K562 (cell line): ENCODE results near the gene FGFRL1. TPM values are rescaled to one million over a fixed set of nuclear protein-coding genes. Genes with fewer than 3 reads are reported as not detected.

ENCODE experiments used
- ATAC-seq: fragments of 200-7000 bp; cut with Tn5 transposase; 3 replicates; pipeline ENCODE4 v1.9.1; 2020; ENCODE audit warnings: moderate library complexity
- BruUV-seq: library from RNA; stranded (reverse); fragments of 400-500 nt; replicated peaks from 2 replicates; lab custom pipeline; 2021; lab: Mats Ljungman, UMichigan
- CTCF ChIA-PET: fragments of 300-600 bp; formaldehyde crosslinking; extraction: SDS; loops from one replicate; lab custom pipeline; 2021; ENCODE audit warnings: low intra/inter-chr PET ratio; lab: Yijun Ruan, JAX
- POLR2A ChIA-PET: fragments of 300-600, 350-650 bp; sonication (Branson Sonifier 250); formaldehyde crosslinking; extraction: SDS; loops from one replicate; lab custom pipeline; 2021; ENCODE audit warnings: antibody characterized with exemption, inconsistent platforms; lab: Yijun Ruan, JAX
- DNase-seq, 4 experiments: peaks; one replicate each; pipeline versions ENCODE4 v3.0.0 to v3.0.0-alpha.2; 2011 to 2018; ENCODE audit warnings: low spot score in 3 of 4, mixed read lengths in 3 of 4; ENCODE audit errors: extremely low read depth in 1 of 4
- FAIRE-seq: peaks from 2 replicates; lab custom pipeline; 2011; peaks lifted over from hg19 to GRCh38; lab: Jason Lieb, UNC
- H2AFZ ChIP-seq: 2 replicates; pipeline ENCODE4 v1.6.0; 2011; ENCODE audit warnings: low read depth, low read length, control low read depth, inconsistent platforms
- H3K27ac ChIP-seq: fragments of 200-600 bp; 3 replicates; pipeline ENCODE4 v1.8.0; 2011; ENCODE audit warnings: low read depth, mild to moderate bottlenecking, control low read depth, inconsistent platforms, low read length, moderate library complexity, mixed read lengths; ENCODE audit errors: extremely low read depth
- H3K27me3 ChIP-seq, 2 experiments: fragments of 300-600 bp in 1 of 2; 2 replicates in 1 of 2; 3 replicates in 1 of 2; pipeline versions ENCODE4 v1.6.0 to v1.8.0; 2011; ENCODE audit warnings: inconsistent platforms in 2 of 2, low read length in 2 of 2, mild to moderate bottlenecking in 1 of 2, mixed read lengths in 1 of 2, moderate library complexity in 1 of 2; ENCODE audit not compliant: control insufficient read depth in 2 of 2, insufficient read depth in 2 of 2
- H3K36me3 ChIP-seq: fragments of 300-600 bp; 3 replicates; pipeline ENCODE4 v1.8.0; 2011; ENCODE audit warnings: mild to moderate bottlenecking, low read length, inconsistent platforms; ENCODE audit not compliant: control insufficient read depth, insufficient read depth
- H3K4me1 ChIP-seq, 2 experiments: fragments of 200-600 bp in 1 of 2; replicated peaks in 1 of 2; 2 replicates in 1 of 2; 3 replicates in 1 of 2; pipeline versions ENCODE4 v1.5.1 to v1.8.0; 2011; ENCODE audit warnings: inconsistent platforms in 2 of 2, low read length in 2 of 2, mild to moderate bottlenecking in 1 of 2, mixed read lengths in 1 of 2, moderate library complexity in 1 of 2; ENCODE audit not compliant: control insufficient read depth in 2 of 2, insufficient read depth in 2 of 2
- H3K4me2 ChIP-seq: 2 replicates; pipeline ENCODE4 v1.6.1; 2011; ENCODE audit warnings: low read length, control low read depth, inconsistent platforms, mixed read lengths; ENCODE audit not compliant: insufficient read depth
- H3K4me3 ChIP-seq: fragments of 200-600 bp; sonication (generic), shearing (Covaris generic); 2 replicates; pipeline ENCODE4 v1.5.1; 2016; ENCODE audit warnings: control low read depth, inconsistent platforms
- H3K79me2 ChIP-seq: fragments of 200-600 bp; 3 replicates; pipeline ENCODE4 v1.8.0; 2011; ENCODE audit warnings: low read length, inconsistent platforms; ENCODE audit not compliant: control insufficient read depth, insufficient read depth
- H3K9ac ChIP-seq, 2 experiments: 2 replicates each; pipeline versions ENCODE4 v1.6.0 to v1.6.1; 2011; ENCODE audit warnings: low read depth in 2 of 2, low read length in 2 of 2, control low read depth in 1 of 2, inconsistent platforms in 1 of 2, mild to moderate bottlenecking in 1 of 2, mixed read lengths in 1 of 2; ENCODE audit not compliant: insufficient read depth in 1 of 2
- H3K9me1 ChIP-seq: one replicate; pipeline ENCODE4 v1.6.0; 2011; ENCODE audit warnings: inconsistent platforms, mild to moderate bottlenecking, low read length, moderate library complexity; ENCODE audit not compliant: control insufficient read depth, insufficient read depth
- H3K9me3 ChIP-seq: replicated peaks from 2 replicates; pipeline ENCODE4 v1.5.1; 2011; ENCODE audit warnings: low read depth, low read length, inconsistent platforms; ENCODE audit not compliant: control insufficient read depth, insufficient read depth
- H4K20me1 ChIP-seq: replicated peaks from 2 replicates; pipeline ENCODE4 v1.6.1; 2011; ENCODE audit warnings: low read length, inconsistent platforms, mixed read lengths; ENCODE audit not compliant: control insufficient read depth, insufficient read depth
- CREB1 ChIP-seq, 2 experiments: sonication (generic) in 1 of 2; formaldehyde crosslinking in 1 of 2; IDR thresholded peaks; 2 replicates each; pipeline versions ENCODE4 v1.6.1 to v1.8.0; 2012 to 2022; ENCODE audit warnings: inconsistent platforms in 1 of 2, mild to moderate bottlenecking in 1 of 2, missing genetic modification reagents in 1 of 2, moderate library complexity in 1 of 2
- DPF2 ChIP-seq: fragments of 450-650 bp; IDR thresholded peaks from 2 replicates; pipeline ENCODE4 v1.6.1; 2016
- E2F6 ChIP-seq, 2 experiments: IDR thresholded peaks; 2 replicates each; pipeline ENCODE4 v1.6.1; 2011; ENCODE audit warnings: borderline replicate concordance in 1 of 2, control low read depth in 1 of 2, low read depth in 1 of 2, low read length in 1 of 2, mild to moderate bottlenecking in 1 of 2, mixed read lengths in 1 of 2, moderate library complexity in 1 of 2; ENCODE audit not compliant: insufficient read depth in 1 of 2, insufficient read length in 1 of 2, poor library complexity in 1 of 2, severe bottlenecking in 1 of 2; ENCODE audit errors: extremely low read depth in 1 of 2
- ESRRA ChIP-seq: fragments of 450-650 bp; IDR thresholded peaks from 2 replicates; pipeline ENCODE4 v1.6.1; 2014; ENCODE audit warnings: low read depth, mild to moderate bottlenecking, moderate library complexity, borderline replicate concordance
- POLR2G ChIP-seq: fragments of 200-400 bp; formaldehyde crosslinking; IDR thresholded peaks from 2 replicates; pipeline ENCODE4 v1.6.1; 2017; ENCODE audit warnings: low read depth, mild to moderate bottlenecking, antibody characterized with exemption, low read length, moderate library complexity
- RBM22 ChIP-seq: fragments of 200-400 bp; formaldehyde crosslinking; IDR thresholded peaks from 2 replicates; pipeline ENCODE4 v1.6.1; 2018; ENCODE audit warnings: low read length, low read depth; ENCODE audit not compliant: poor library complexity, severe bottlenecking
- WGBS: fragments of 100-300 bp; shearing (Covaris generic); methylation state at CpG from one replicate; pipeline ENCODE4 v1.1.6; 2016; ENCODE audit warnings: low coverage, mixed read lengths; ENCODE audit not compliant: insufficient coverage; ENCODE audit errors: missing lambda C conversion rate; 5-methylcytosine and 5-hydroxymethylcytosine counted together
- in situ Hi-C: fragments of 300-500 bp; cut with MboI; formaldehyde crosslinking; loops from 4 replicates; pipeline ENCODE4 v1.15.0; 2018; ENCODE audit warnings: inconsistent platforms, mixed read lengths
- intact Hi-C: fragments of 100-400 bp; cut with micrococcal nuclease; formaldehyde crosslinking; loops from 2 replicates; pipeline ENCODE4 v1.14.2; 2022
- polyA plus RNA-seq, 8 experiments: library from polyadenylated mRNA; depleted of rRNA in 4 of 8; stranded (reverse) in 5 of 8; unstranded in 3 of 8; fragments of >200 nt; fragmentation: Nextera tagmentation in 2 of 8; fragmentation: Illumina TruSeq in 1 of 8; extraction: Ambion mirVana in 2 of 8; extraction: Trizol in 1 of 8; gene quantifications; 2 replicates each; pipeline versions ENCODE4 v1.2.1 to v1.2.3, GENCODE V29; 2011 to 2014; ENCODE audit warnings: inconsistent platforms in 1 of 8, missing spikeins in 1 of 8
- total RNA-seq, 7 experiments: library from RNA; depleted of rRNA in 6 of 7; stranded (reverse); fragments of >200 nt in 6 of 7; fragmentation: Illumina TruSeq in 2 of 7; extraction: Trizol in 2 of 7; gene quantifications; 2 replicates each; pipeline versions ENCODE4 v1.2.1 to v1.2.3, GENCODE V29; 2011 to 2021; ENCODE audit warnings: low replicate concordance in 1 of 7
- TF ChIP-seq, protein P1 (sequence below): sonication (generic); formaldehyde crosslinking; IDR thresholded peaks from 2 replicates; pipeline ENCODE4 v1.9.0; 2022; ENCODE audit warnings: mild to moderate bottlenecking, missing genetic modification reagents
- TF ChIP-seq, protein P2 (sequence below): sonication (generic); formaldehyde crosslinking; IDR thresholded peaks from 2 replicates; pipeline ENCODE4 v1.8.1; 2023; ENCODE audit warnings: mild to moderate bottlenecking, missing genetic modification reagents

The FGFRL1 gene
- total and polyA plus RNA-seq, 9 of the 15 experiments (the other 6 are each of a cell fraction or from before 2014, with no cell fraction given) = 0.34 to 49.9 (median 14.6) TPM

DNA sequence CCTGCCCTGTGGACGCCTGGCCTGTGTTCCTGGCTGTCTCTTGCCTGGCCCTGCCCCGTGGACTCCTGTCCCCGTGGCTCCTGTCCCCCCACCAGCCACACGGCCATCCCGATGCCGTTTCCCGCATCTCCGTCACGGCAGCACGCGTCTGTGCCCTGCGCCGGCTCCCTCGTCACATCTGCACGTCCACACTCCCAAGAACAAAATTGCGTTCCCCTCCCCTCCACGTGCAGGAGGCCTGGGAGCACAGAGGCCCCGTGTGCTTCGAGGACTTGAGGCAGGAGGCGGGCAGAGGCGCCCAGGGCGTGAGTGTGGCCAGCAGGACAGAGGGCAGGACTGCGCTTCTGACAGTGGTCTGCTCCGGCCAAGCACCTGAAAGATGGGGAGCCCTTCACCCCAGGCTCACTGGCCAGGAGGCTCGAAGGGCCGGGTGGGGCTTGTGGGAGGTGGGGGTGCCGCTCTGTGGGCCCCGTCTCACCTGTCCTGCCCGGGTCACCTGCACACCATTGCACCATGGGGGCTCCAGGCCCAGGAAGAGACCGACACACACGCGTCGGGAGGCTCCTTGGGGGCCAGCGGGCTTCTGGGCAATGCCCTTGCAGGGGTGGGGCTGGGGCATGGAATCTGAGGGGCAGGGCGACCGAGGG, 17.3 kb downstream of the FGFRL1 start:
- ChIA-PET POLR2A (interaction anchor here (0.7 kb wide), 1 partner anchor 315 kb away, joined by 3 read pairs; no protein-coding TSS in a partner anchor), CTCF (no interaction called here)
- 0 out of 5 replicates have a peak, but pooled peaks cover 0 to 6% of the 10 kb centered on the region in 2 experiments for H3K27me3 ChIP-seq
- H2AFZ ChIP-seq = no peak overlapping the region
- peaks cover 3 to 77% of the 10 kb centered on the region in 2 experiments; a peak in 4 of 5 replicates for H3K4me1 ChIP-seq
- no peaks in the 10 kb centered on the region for H4K20me1 ChIP-seq
- H3K79me2 ChIP-seq = no peaks in the 10 kb centered on the region
- ATAC-seq (no peak), FAIRE-seq (no peak), DNase-seq (no peak)
- peak overlapping the region in 1 of 2 experiments; percentile 70; a peak in 1 of 4 replicates for H3K9ac ChIP-seq
- intact Hi-C loops = no loop called here
- no peaks in the 10 kb centered on the region; the same call in 1 of the 2 replicates for H3K9me3 ChIP-seq
- H3K9me1 ChIP-seq = no peaks in the 10 kb centered on the region
- H3K36me3 ChIP-seq = peaks cover 22% of the 10 kb centered on the region; the same call in 2 of the 3 replicates
- H3K27ac ChIP-seq = no peak overlapping the region
- H3K4me2 ChIP-seq = no peak overlapping the region
- WGBS = 42% methylated on average over 24 of the region's 36 CpGs
- no peak overlapping the region for H3K4me3 ChIP-seq
- BruUV-seq = no TSS peak
- in situ Hi-C loops = no loop called here
- TF ChIP-seq RBM22 (peak; percentile 26), CREB1 (IDR thresholded peaks at IDR 0.05) (0 out of 2 replicates have a peak, but pooled peaks have one; percentile 4), CREB1 (CRISPR knock-in tag; IDR thresholded peaks at IDR 0.05) (no peak), ESRRA (no peak), E2F6 (IDR thresholded peaks at IDR 0.05; ENCODE audit: borderline replicate concordance in 1 of 2, extremely low read depth in 1 of 2, insufficient read depth in 1 of 2, insufficient read length in 1 of 2, low read depth in 1 of 2, low read length in 1 of 2, poor library complexity in 1 of 2, severe bottlenecking in 1 of 2) (peak; percentile 74 to 90), POLR2G (peak; percentile 77), DPF2 (no peak)
- TF ChIP-seq, protein P1, sequence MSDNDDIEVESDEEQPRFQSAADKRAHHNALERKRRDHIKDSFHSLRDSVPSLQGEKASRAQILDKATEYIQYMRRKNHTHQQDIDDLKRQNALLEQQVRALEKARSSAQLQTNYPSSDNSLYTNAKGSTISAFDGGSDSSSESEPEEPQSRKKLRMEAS (CRISPR knock-in tag) = peak; percentile 42; the same call in 1 of the 2 replicates
- TF ChIP-seq, protein P2, sequence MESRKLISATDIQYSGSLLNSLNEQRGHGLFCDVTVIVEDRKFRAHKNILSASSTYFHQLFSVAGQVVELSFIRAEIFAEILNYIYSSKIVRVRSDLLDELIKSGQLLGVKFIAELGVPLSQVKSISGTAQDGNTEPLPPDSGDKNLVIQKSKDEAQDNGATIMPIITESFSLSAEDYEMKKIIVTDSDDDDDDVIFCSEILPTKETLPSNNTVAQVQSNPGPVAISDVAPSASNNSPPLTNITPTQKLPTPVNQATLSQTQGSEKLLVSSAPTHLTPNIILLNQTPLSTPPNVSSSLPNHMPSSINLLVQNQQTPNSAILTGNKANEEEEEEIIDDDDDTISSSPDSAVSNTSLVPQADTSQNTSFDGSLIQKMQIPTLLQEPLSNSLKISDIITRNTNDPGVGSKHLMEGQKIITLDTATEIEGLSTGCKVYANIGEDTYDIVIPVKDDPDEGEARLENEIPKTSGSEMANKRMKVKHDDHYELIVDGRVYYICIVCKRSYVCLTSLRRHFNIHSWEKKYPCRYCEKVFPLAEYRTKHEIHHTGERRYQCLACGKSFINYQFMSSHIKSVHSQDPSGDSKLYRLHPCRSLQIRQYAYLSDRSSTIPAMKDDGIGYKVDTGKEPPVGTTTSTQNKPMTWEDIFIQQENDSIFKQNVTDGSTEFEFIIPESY (CRISPR knock-in tag) = peak; percentile 53; the same call in 1 of the 2 replicates
